Breast epithelium (tissue), 3 donors: ENCODE measurements around the gene CEP78.

Experiments
- CTCF ChIP-seq, 3 donors: fragments of 450-650 bp; IDR thresholded peaks; one replicate each; pipeline ENCODE4 v1.5.1; 2016 to 2017; ENCODE audit warnings: antibody characterized with exemption in 3 of 3, mild to moderate bottlenecking in 3 of 3, moderate library complexity in 3 of 3
- POLR2A ChIP-seq: fragments of 450-650 bp; IDR thresholded peaks from one replicate; pipeline ENCODE4 v1.6.1; 2016; ENCODE audit warnings: antibody characterized with exemption, mild to moderate bottlenecking, moderate library complexity

- no peak for TF ChIP-seq CTCF (IDR thresholded peaks at IDR 0.05)
- TF ChIP-seq POLR2A, result no peak
Observed at GRCh38 chr9:78325846-78326360, 90.0 kb downstream of the CEP78 start.
